GM20000 (cell line): Measurements from ENCODE around the gene CFAP107.

Experiments
- DNase-seq: peaks from one replicate; pipeline ENCODE4 v3.0.0; 2012; ENCODE audit warnings: low spot score
- TF ChIP-seq, protein P1 (sequence below): IDR thresholded peaks from 2 replicates; pipeline ENCODE4 v1.5.1; 2012; ENCODE audit warnings: mild to moderate bottlenecking, control low read depth; ENCODE audit errors: extremely low read depth, missing control alignments

CFAP107 gene

DNA sequence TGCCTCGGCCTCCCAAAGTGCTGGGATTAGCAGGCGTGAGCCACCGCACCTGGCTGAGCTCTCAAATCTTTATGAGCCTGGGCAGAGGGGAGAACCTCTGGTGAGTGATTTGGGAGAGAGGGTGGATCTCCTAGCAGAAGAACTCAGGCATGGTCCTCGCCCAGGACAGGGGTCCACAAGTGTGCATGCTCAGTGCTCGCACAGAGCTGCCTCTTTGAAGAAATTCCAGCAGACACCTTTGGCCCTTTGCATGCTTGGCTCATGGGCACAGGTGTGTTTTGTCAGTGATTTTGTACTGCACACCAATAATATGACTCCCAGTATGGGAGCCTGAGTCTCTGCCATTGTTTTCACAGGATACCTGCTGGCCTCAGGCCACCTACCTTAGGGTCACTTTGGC, 15.8 kb downstream of the CFAP107 start:
- DNase-seq: no peak
- TF ChIP-seq, protein P1, sequence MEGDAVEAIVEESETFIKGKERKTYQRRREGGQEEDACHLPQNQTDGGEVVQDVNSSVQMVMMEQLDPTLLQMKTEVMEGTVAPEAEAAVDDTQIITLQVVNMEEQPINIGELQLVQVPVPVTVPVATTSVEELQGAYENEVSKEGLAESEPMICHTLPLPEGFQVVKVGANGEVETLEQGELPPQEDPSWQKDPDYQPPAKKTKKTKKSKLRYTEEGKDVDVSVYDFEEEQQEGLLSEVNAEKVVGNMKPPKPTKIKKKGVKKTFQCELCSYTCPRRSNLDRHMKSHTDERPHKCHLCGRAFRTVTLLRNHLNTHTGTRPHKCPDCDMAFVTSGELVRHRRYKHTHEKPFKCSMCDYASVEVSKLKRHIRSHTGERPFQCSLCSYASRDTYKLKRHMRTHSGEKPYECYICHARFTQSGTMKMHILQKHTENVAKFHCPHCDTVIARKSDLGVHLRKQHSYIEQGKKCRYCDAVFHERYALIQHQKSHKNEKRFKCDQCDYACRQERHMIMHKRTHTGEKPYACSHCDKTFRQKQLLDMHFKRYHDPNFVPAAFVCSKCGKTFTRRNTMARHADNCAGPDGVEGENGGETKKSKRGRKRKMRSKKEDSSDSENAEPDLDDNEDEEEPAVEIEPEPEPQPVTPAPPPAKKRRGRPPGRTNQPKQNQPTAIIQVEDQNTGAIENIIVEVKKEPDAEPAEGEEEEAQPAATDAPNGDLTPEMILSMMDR: no peak

DNA sequence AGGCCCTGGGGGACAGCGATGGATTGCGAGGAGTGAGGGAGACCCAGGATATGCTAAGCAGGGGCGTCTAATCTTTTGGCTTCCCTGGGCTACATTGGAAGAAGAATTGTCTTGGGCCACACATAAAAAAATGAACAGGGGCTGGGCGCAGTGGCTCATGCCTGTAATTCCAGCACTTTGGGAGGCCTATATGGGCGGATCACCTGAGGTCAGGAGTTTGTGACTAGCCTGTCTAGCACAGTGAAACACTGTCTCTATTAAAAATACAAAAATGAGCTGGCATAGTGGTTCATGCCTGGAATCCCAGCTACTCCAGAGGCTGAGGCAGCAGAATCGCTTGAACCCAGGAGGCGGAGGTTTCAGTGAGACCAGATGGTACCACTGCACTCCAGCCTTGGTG, 16.8 kb downstream of the CFAP107 start:
- DNase-seq: no peak
- TF ChIP-seq, protein P1: no peak

DNA sequence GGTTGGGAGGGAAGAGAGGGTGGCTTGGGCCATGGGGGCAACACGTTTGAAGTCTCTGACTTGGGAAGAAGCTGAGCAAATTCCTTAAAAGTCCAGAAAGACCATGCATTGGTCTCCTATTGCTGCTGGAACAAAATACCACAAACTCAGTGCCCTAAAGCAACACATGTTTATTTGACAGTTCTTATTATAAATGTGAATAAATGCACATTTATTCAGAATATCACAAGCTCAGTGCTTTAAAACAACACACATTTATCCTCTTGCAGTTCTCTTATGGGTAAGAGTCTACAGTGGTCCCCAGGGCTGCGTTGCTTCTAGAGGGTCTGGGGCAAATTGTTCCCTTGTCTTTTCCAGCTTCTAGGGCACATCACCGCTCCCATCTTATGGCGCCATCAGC, 17.5 kb downstream of the CFAP107 start:
- TF ChIP-seq, protein P1: no peak

DNA sequence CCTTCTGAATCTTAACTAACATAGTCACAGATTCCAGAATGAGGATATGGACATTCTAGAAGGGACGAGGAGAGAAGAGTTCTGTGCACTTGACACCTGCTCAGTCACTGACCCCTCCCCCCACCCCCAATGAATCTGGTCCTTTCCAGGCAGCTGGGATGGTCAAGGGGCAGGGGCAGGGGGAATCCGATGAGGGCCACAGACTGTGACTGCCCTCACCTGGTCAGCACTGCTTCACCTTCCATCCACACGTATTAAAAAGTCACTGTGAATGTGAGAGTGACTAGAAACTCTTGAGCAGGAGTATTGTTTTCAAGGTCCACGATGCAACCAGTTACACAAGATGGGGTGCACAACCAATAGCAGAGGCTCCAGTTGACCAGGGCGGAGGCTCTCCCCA, 18.0 kb downstream of the CFAP107 start:
- DNase-seq: no peak

More for the DNA sequence above, 17.5 kb downstream of the CFAP107 start:
- DNase-seq: no peak

DNA sequence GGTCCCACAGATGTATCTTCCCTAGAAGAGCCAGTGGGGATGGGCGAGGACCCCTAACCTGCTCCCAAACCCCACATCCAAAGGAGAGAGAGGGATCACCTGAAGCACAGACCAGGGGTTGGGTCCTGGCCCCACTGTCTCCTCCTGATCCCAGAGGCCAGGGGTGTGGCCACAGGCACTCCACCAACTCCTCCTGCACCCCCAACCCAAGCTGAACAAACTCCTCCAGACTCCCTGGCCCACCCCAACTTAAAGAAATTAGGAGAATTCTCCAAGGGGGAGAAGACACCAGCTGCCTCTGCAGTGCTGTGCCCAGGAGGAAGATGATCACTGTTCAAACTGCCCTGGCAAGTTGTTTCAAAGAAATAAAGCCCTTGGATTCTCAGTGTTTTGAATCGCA, 23.0 kb downstream of the CFAP107 start:
- DNase-seq: no peak
- TF ChIP-seq, protein P1: no peak

More for the DNA sequence above, 18.0 kb downstream of the CFAP107 start:
- TF ChIP-seq, protein P1: no peak

DNA sequence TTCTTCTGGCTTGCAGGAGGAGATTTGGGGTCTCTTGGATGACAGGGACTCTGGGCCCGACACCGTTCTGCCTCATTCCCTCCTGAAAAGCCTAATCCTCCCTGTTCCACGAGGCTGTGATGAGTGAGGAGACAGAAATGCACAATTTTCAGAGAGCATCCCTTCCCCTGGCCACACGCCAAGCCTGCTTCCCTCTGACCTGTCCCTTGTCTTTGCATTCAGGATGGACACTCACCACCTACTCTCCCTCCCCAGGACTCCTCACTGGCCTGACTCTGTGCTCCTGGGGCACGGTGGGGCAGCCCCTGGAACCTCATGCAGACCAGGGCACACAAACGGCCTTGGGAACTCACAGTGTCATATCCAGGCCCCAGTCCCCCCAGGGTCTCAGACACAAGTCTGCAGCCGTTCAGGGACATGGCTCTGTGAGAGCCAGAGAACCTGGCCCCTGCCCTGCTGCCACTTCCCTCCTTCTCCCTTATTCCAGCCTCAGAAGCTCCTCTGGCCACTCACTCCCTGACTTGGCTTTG, 24.0 kb downstream of the CFAP107 start:
- no peak for DNase-seq
- TF ChIP-seq, protein P1: no peak

DNA sequence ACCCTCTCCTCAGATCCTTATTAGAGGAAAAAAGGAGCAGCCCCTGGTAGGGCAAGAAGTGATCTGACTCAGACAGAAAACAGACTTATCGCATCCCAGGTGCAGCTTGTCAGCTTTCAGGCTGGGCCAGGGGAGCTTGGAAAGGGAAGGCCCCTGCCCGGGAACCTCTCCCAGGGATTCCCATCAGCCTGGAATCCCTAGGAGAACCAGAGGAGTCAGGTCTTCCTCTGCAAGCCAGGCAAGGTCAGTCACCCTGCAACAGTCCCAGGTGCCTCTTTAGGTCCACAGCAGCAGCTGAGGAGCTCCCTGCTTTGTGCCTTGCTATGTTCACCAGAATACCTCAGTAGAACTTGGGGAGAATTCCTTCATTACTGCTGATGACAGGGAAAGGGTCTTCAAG, 24.6 kb downstream of the CFAP107 start:
- TF ChIP-seq, protein P1: no peak

DNA sequence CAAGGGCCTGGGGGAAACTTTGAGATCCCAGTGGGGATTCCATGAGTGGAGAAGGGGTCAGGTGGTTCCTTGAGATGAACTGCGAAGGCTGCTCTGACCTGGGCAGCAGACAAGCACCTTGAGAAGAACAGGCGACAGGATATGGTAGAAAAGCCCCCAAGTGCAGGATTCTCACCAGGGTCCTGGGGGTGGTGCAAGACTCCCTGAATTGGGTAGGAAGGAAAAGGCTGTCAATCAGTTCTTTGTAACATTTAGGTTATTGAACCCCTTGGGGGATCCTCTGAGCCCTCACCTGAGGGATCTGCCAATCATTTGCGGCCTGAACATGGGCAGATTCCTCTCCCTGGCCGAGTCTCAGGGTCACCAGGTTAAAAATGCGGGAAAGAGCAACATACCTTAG, 25.2 kb downstream of the CFAP107 start:
- DNase-seq: no peak
- TF ChIP-seq, protein P1: no peak

More for the DNA sequence above, 24.6 kb downstream of the CFAP107 start:
- no peak for DNase-seq
